ENCODE measurements around the gene DUS1L. TPM values are rescaled to one million over a fixed set of nuclear protein-coding genes. Genes with fewer than 3 reads are reported as not detected.

Gene DUS1L
- polyA plus RNA-seq, 1 of the 3 experiments (the other 2 are of a cell fraction) = 163 TPM

DNA sequence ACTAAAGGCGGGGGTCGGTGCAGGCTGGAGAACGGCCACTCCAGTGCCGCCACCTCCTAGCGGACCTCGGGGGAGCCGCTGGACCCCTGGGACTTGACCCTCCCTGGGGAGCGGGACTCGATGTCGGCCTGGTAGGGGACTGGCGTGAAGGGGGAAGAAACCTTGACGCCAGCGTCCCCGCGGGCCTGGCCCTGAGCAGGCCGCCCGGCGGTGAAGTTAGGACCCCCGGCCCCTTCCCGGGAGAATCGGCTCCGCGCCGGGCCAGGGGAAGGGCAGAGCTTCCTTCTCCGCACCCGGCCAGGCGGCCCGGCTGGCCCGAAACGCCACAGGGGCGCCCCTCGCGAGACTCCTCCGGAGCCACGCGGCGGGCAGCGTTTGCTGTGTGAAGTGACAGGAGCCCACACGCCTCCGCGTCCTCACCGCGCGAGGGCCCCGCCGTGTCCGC, 389 bp downstream of the DUS1L start:
- H3K79me2 ChIP-seq (ENCODE audit: insufficient read depth) = peaks cover 26% of the 10 kb centered on the region
- peaks cover 12% of the 10 kb centered on the region for H3F3A ChIP-seq (replicated peaks; ENCODE audit: insufficient read depth)
- H3K9me2 ChIP-seq = no peaks in the 10 kb centered on the region
- H3K4me1 ChIP-seq (ENCODE audit: control insufficient read depth in 1 of 2, insufficient read depth in 2 of 2, low read depth in 1 of 2, low read length in 1 of 2) = peaks cover 12 to 21% of the 10 kb centered on the region in 2 experiments; a peak in 2 of 4 replicates
- no peaks in the 10 kb centered on the region for H3K27me3 ChIP-seq (ENCODE audit: insufficient read depth)
- H2AFZ ChIP-seq (ENCODE audit: low read depth) = no peak overlapping the region
- H3K36me3 ChIP-seq (replicated peaks in 1 of 2; ENCODE audit: control insufficient read depth in 1 of 2, insufficient read depth in 2 of 2, low read length in 1 of 2) = peaks cover 12 to 39% of the 10 kb centered on the region in 2 experiments
- WGBS (ENCODE audit: low lambda C conversion rate) = 2% methylated on average over 18 of the region's 47 CpGs
- DNase-seq = no peak
- POLR2A ChIA-PET = interaction anchor here (0.6 to 1.0 kb wide), 3 partner anchors 13 to 34 kb away, joined by 3 read pairs; partner anchors contain the start of gene DCXR
- no peaks in the 10 kb centered on the region for H4K20me1 ChIP-seq (ENCODE audit: insufficient read depth)
- H3K9ac ChIP-seq = peak overlapping the region; percentile 89
- CTCF ChIA-PET = interaction anchor here (0.7 to 8.0 kb wide), 7 partner anchors 9 to 90 kb away, joined by 3 to 47 read pairs (median 4); partner anchors contain the start of genes DCXR, GPS1, RAC3 and RFNG
- H3K9me3 ChIP-seq = no peaks in the 10 kb centered on the region
- peak overlapping the region; percentile 100 for H3K4me2 ChIP-seq
- H3K27ac ChIP-seq (ENCODE audit: low read depth in 2 of 2, low read length in 1 of 2) = peak overlapping the region in 1 of 2 experiments; percentile 24; a peak in 1 of 4 replicates
- H3K4me3 ChIP-seq (ENCODE audit: low read depth in 2 of 2, low read length in 1 of 2) = peak overlapping the region; percentile 81 to 95
- TF ChIP-seq MXI1 (IDR thresholded peaks at IDR 0.05; ENCODE audit: low read depth, low read length) (peak; percentile 90), TAF1 (IDR thresholded peaks at IDR 0.05; ENCODE audit: borderline replicate concordance, low read depth, low read length) (no peak), FOXJ3 (CRISPR knock-in tag; IDR thresholded peaks at IDR 0.05) (no peak), CHD2 (IDR thresholded peaks at IDR 0.05; ENCODE audit: low read length, partially characterized antibody) (peak; percentile 71), SIN3A (IDR thresholded peaks at IDR 0.05; ENCODE audit: borderline replicate concordance, low read depth, low read length) (0 out of 2 replicates have a peak, but pooled peaks have one; percentile 56), MAX (IDR thresholded peaks at IDR 0.05; ENCODE audit: low read depth) (peak; percentile 38; the same call in 1 of the 2 replicates)

GRCh38 chr17:82064433-82065192, 991 bp downstream of the DUS1L start:
- H3K9me3 ChIP-seq = no peaks in the 10 kb centered on the region
- H4K20me1 ChIP-seq (ENCODE audit: insufficient read depth) = no peaks in the 10 kb centered on the region
- DNase-seq = no peak
- CTCF ChIA-PET = interaction anchor here (1.2 to 8.0 kb wide), 6 partner anchors 8 to 43 kb away, joined by 3 to 47 read pairs (median 6); partner anchors contain the start of genes DCXR, GPS1, RAC3 and RFNG
- peaks cover 18% of the 10 kb centered on the region for H3F3A ChIP-seq (replicated peaks; ENCODE audit: insufficient read depth)
- no peak overlapping the region for H2AFZ ChIP-seq (ENCODE audit: low read depth)
- peaks cover 16 to 45% of the 10 kb centered on the region in 2 experiments for H3K36me3 ChIP-seq (replicated peaks in 1 of 2; ENCODE audit: control insufficient read depth in 1 of 2, insufficient read depth in 2 of 2, low read length in 1 of 2)
- peak overlapping the region; percentile 81 to 95 for H3K4me3 ChIP-seq (ENCODE audit: low read depth in 2 of 2, low read length in 1 of 2)
- H3K27me3 ChIP-seq (ENCODE audit: insufficient read depth) = no peaks in the 10 kb centered on the region
- no peak overlapping the region for H3K27ac ChIP-seq (ENCODE audit: low read depth in 2 of 2, low read length in 1 of 2)
- POLR2A ChIA-PET = interaction anchor here (0.6 kb wide), 1 partner anchor 34 kb away, joined by 3 read pairs; no protein-coding TSS in a partner anchor
- no peaks in the 10 kb centered on the region for H3K9me2 ChIP-seq
- H3K79me2 ChIP-seq (ENCODE audit: insufficient read depth) = peaks cover 26% of the 10 kb centered on the region
- TF ChIP-seq GATA2 (CRISPR knock-in tag; IDR thresholded peaks at IDR 0.05) = no peak
- TF ChIP-seq, protein P1, sequence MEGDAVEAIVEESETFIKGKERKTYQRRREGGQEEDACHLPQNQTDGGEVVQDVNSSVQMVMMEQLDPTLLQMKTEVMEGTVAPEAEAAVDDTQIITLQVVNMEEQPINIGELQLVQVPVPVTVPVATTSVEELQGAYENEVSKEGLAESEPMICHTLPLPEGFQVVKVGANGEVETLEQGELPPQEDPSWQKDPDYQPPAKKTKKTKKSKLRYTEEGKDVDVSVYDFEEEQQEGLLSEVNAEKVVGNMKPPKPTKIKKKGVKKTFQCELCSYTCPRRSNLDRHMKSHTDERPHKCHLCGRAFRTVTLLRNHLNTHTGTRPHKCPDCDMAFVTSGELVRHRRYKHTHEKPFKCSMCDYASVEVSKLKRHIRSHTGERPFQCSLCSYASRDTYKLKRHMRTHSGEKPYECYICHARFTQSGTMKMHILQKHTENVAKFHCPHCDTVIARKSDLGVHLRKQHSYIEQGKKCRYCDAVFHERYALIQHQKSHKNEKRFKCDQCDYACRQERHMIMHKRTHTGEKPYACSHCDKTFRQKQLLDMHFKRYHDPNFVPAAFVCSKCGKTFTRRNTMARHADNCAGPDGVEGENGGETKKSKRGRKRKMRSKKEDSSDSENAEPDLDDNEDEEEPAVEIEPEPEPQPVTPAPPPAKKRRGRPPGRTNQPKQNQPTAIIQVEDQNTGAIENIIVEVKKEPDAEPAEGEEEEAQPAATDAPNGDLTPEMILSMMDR (IDR thresholded peaks at IDR 0.05) = no peak
- no peak for TF ChIP-seq FOXM1 (IDR thresholded peaks at IDR 0.05; ENCODE audit: low read depth)
- TF ChIP-seq RXRA (IDR thresholded peaks at IDR 0.05; ENCODE audit: borderline replicate concordance, low read depth) = no peak
- no peak for TF ChIP-seq JUND (IDR thresholded peaks at IDR 0.05)
- no peak for TF ChIP-seq RFX5 (IDR thresholded peaks at IDR 0.05; ENCODE audit: low read length)
- TF ChIP-seq GABPA (IDR thresholded peaks at IDR 0.05; ENCODE audit: low read depth) = no peak
- no peak for TF ChIP-seq TCF12 (IDR thresholded peaks at IDR 0.05)
- TF ChIP-seq FOSL2 (IDR thresholded peaks at IDR 0.05; ENCODE audit: borderline replicate concordance, low read depth) = no peak
- no peak for TF ChIP-seq POLR2AphosphoS5 (IDR thresholded peaks at IDR 0.05; ENCODE audit: low read depth, low read length)
- TF ChIP-seq CHD2 (IDR thresholded peaks at IDR 0.05; ENCODE audit: low read length, partially characterized antibody) = no peak
- TF ChIP-seq MXI1 (IDR thresholded peaks at IDR 0.05; ENCODE audit: low read depth, low read length) = no peak
- TF ChIP-seq SIN3A (IDR thresholded peaks at IDR 0.05; ENCODE audit: borderline replicate concordance, low read depth, low read length) = no peak
- no peak for TF ChIP-seq MAX (IDR thresholded peaks at IDR 0.05; ENCODE audit: low read depth)
- no peak for TF ChIP-seq RAD21 (IDR thresholded peaks at IDR 0.05; ENCODE audit: low read length)
- TF ChIP-seq NFIC (IDR thresholded peaks at IDR 0.05; ENCODE audit: borderline replicate concordance) = no peak
- TF ChIP-seq MEF2A (IDR thresholded peaks at IDR 0.05; ENCODE audit: borderline replicate concordance, low read depth) = no peak
- TF ChIP-seq ZBTB33 (IDR thresholded peaks at IDR 0.05; ENCODE audit: borderline replicate concordance, low read depth) = no peak
- H3K4me1 ChIP-seq (ENCODE audit: control insufficient read depth in 1 of 2, insufficient read depth in 2 of 2, low read depth in 1 of 2, low read length in 1 of 2) = peaks cover 12 to 21% of the 10 kb centered on the region in 2 experiments; a peak in 2 of 4 replicates
- WGBS (ENCODE audit: low lambda C conversion rate) = 28% methylated on average over 21 of the region's 36 CpGs
- H3K4me2 ChIP-seq = peak overlapping the region; percentile 100
- peak overlapping the region; percentile 89 for H3K9ac ChIP-seq
